Activated B cell treated with CpG ODN at 0.5 μM for 24 hours (primary cell): Measurements from ENCODE around the gene ALK. TPM values are rescaled to one million over a fixed set of nuclear protein-coding genes. Genes with fewer than 3 reads are reported as not detected.

ENCODE experiments used
- ATAC-seq: fragments of 200-7000 bp; cut with Tn5 transposase; one replicate; pipeline ENCODE4 v1.10.0; 2021; ENCODE audit warnings: low read depth, mild to moderate bottlenecking, moderate library complexity
- CTCF ChIA-PET: fragments of 350-600 bp; sonication (Branson Sonifier 250); formaldehyde crosslinking; loops from one replicate; lab custom pipeline; 2021; ENCODE audit warnings: antibody characterized with exemption; lab: Charles Lee
- POLR2A ChIA-PET: fragments of 350-600 bp; sonication (Branson Sonifier 250); formaldehyde crosslinking; loops from one replicate; lab custom pipeline; 2021; ENCODE audit warnings: antibody characterized with exemption; lab: Charles Lee
- DNase-seq: peaks from one replicate; pipeline ENCODE4 v3.0.0; 2022
- H3K27ac Mint-ChIP-seq: one replicate; pipeline ENCODE4 v1.8.0; 2020; ENCODE audit warnings: mixed read lengths
- H3K27me3 Mint-ChIP-seq: one replicate; pipeline ENCODE4 v1.8.0; 2021; ENCODE audit warnings: mixed read lengths
- H3K36me3 Mint-ChIP-seq: one replicate; pipeline ENCODE4 v1.8.0; 2021; ENCODE audit warnings: low read depth, mixed read lengths
- H3K4me1 Mint-ChIP-seq: one replicate; pipeline ENCODE4 v1.8.0; 2021; ENCODE audit warnings: mixed read lengths
- H3K4me3 Mint-ChIP-seq: one replicate; pipeline ENCODE4 v1.8.0; 2020; ENCODE audit warnings: mild to moderate bottlenecking, mixed read lengths
- H3K9me3 Mint-ChIP-seq: one replicate; pipeline ENCODE4 v1.8.0; 2020; ENCODE audit warnings: mixed read lengths
- intact Hi-C: fragments of 100-400 bp; cut with micrococcal nuclease; formaldehyde crosslinking; loops from one replicate; pipeline ENCODE4 v1.15.1; 2024
- total RNA-seq: library from RNA; stranded (reverse); gene quantifications from 2 replicates; pipeline ENCODE4 v1.2.3, GENCODE V29; 2022
- TF ChIP-seq, protein P1 (sequence below): fragments of 200-600 bp; IDR thresholded peaks from one replicate; pipeline ENCODE4 v1.8.0; 2022; ENCODE audit warnings: antibody characterized with exemption, mild to moderate bottlenecking

The ALK gene
- total RNA-seq, 1 donor from 2014 or later = not detected

DNA sequence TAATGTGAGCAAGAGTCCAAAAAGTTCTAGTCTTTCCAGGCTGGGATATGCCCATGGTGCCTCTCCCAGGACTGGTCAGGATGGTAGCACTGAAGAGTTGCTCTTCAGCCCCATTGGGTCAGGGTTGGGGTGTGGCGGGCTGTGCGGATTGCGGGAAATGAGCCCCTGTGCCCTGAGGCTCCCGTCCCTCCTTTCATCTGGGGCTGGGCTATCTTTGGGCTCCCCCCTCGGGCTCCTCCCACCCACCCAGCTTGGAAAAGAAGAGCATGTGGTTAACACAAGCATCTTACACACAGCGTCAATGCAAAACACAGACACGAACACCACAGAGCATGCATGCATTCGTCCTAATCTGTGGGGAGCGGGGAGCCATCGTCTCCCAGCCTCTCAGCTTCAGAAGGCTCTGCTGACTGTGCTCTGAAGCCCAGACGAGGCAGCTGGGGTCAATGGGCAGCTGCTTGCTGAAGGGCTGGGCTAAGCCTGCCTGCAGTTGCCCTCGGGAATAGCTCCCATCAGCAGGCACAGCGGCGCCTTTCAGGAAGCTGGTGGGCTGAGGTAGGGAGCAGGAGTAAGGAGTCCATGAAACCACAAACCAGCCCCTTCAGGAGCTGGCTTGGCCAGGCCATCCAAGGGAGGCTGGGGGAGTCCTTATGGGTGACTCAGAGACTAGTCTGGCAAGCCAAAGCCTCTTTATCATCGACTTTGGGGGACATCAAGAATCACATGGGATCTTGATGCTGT lies 693.3 kb downstream of the ALK start:
- H3K4me3 Mint-ChIP-seq = no peak overlapping the region
- H3K9me3 Mint-ChIP-seq = no peaks in the 10 kb centered on the region
- DNase-seq (no peak), ATAC-seq (no peak)
- POLR2A ChIA-PET = no interaction called here
- no peak overlapping the region for H3K27ac Mint-ChIP-seq
- intact Hi-C loops = no loop called here
- peaks cover 8% of the 10 kb centered on the region for H3K27me3 Mint-ChIP-seq
- TF ChIP-seq, protein P1, sequence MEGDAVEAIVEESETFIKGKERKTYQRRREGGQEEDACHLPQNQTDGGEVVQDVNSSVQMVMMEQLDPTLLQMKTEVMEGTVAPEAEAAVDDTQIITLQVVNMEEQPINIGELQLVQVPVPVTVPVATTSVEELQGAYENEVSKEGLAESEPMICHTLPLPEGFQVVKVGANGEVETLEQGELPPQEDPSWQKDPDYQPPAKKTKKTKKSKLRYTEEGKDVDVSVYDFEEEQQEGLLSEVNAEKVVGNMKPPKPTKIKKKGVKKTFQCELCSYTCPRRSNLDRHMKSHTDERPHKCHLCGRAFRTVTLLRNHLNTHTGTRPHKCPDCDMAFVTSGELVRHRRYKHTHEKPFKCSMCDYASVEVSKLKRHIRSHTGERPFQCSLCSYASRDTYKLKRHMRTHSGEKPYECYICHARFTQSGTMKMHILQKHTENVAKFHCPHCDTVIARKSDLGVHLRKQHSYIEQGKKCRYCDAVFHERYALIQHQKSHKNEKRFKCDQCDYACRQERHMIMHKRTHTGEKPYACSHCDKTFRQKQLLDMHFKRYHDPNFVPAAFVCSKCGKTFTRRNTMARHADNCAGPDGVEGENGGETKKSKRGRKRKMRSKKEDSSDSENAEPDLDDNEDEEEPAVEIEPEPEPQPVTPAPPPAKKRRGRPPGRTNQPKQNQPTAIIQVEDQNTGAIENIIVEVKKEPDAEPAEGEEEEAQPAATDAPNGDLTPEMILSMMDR = no peak
- H3K36me3 Mint-ChIP-seq = no peaks in the 10 kb centered on the region
- CTCF ChIA-PET = no interaction called here
- no peaks in the 10 kb centered on the region for H3K4me1 Mint-ChIP-seq

DNA sequence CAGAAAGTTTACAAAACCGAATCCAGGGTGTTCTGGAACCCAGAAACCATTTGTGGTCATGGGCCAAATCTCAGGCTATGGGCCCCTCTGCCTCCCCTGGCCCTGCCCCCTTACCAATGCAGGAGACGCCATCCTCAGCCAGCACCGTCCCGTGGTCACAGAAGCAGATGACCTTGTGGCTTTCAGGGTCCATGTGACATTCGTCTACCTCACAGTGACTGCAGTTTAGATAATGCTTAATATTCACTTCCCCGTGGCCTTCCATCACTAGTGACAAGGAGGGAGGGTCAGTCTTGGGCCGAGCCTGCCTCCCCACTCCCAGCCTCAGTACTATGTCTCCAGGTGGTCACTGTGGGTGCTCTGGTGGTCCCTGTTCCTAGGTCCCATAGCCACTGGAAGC lies 694.6 kb downstream of the ALK start:
- ChIA-PET POLR2A (no interaction called here), CTCF (no interaction called here)
- Mint-ChIP-seq H3K9me3 (no peaks in the 10 kb centered on the region), H3K4me1 (no peaks in the 10 kb centered on the region), H3K36me3 (no peaks in the 10 kb centered on the region), H3K4me3 (no peak overlapping the region), H3K27me3 (peaks cover 8% of the 10 kb centered on the region), H3K27ac (no peak overlapping the region)
- intact Hi-C loops = no loop called here
- TF ChIP-seq, protein P1 = no peak
- ATAC-seq (no peak), DNase-seq (no peak)

DNA sequence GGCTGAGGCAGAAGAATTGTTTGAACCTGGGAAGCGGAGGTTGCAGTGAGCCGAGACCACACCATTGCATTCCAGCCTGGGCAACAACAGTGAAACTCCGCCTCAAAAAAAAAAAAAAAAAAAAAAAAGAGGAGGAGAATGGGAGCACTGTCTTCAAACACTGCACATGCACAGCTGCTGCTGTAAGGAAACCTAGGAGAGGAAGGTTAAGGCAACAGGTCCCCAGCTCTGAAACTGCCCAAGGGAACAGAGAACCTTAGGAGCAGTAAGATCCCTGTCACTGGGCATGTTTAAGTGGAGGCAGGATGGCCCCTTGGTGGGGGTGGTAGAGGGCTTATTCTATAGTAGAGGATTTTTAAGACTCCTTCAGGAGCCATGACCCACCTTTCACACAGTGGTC lies 695.0 kb downstream of the ALK start:
- H3K36me3 Mint-ChIP-seq = no peaks in the 10 kb centered on the region
- H3K4me3 Mint-ChIP-seq = no peak overlapping the region
- ChIA-PET POLR2A (no interaction called here), CTCF (no interaction called here)
- TF ChIP-seq, protein P1 = no peak
- no peaks in the 10 kb centered on the region for H3K9me3 Mint-ChIP-seq
- H3K27ac Mint-ChIP-seq = no peak overlapping the region
- H3K4me1 Mint-ChIP-seq = no peaks in the 10 kb centered on the region
- H3K27me3 Mint-ChIP-seq = peaks cover 8% of the 10 kb centered on the region
- intact Hi-C loops = no loop called here
- no peak for DNase-seq
- no peak for ATAC-seq

DNA sequence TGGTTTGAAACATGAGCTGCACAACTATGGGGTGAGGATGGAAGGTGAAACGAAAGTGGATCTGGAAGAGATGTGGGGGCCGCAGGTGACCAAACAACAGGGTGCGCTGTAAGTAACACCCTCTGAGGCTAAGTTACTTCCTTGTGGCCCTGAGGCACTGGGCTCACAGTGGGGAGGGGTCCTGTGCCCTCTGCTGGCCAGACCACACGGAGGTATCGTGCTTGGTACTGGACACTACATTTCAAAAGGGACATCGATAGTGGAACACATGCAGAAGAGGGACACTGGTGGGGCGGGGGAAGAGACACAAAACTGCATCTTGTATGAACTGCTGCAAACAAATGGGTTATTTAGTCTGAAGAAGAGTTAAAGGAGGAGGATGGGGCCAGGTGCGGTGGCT lies 695.6 kb downstream of the ALK start:
- no peaks in the 10 kb centered on the region for H3K4me1 Mint-ChIP-seq
- ChIA-PET POLR2A (no interaction called here), CTCF (no interaction called here)
- ATAC-seq (no peak), DNase-seq (no peak)
- TF ChIP-seq, protein P1 = no peak
- H3K36me3 Mint-ChIP-seq = no peaks in the 10 kb centered on the region
- H3K27me3 Mint-ChIP-seq = peaks cover 8% of the 10 kb centered on the region
- H3K4me3 Mint-ChIP-seq = no peak overlapping the region
- intact Hi-C loops = no loop called here
- no peaks in the 10 kb centered on the region for H3K9me3 Mint-ChIP-seq
- no peak overlapping the region for H3K27ac Mint-ChIP-seq

DNA sequence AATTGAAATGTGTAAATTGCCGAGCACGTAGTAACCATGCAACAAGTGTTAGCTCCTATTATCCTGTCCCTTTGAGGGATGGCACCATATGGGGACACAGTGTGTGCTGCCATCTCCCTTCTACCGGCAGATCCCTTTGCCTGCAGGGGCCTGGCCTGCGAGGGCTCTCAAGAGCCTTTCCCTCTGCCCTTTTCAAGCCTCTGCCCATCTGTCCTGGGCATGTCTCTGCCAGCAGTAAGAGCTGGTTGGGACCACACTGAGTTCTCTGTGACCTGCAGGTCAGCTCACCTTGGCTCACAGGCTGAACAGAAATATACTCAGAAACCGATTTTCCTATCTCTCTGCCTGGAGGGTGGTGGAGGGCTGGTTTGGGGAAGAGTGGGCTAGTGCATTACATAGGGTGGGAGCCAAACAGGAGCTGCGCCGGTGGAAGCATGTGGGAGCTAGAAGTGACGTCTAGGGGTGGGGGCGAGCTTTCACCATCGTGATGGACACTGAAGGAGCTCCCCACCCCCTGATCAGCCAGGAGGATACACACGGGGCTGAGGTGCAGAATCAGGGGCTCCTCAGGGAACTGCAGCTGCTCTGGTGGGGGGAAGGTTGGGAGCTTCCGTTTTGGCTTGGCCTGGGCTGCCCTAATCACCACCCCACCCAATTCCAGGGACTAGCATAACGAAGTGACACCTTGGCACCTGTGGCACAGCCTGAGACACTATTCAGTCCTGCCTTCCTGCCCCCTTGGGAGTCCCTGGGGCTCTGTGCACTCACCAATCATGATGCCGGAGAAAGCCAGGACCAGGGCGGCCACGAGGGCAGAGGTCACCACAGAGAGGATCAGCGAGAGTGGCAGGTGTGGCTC lies 696.5 kb downstream of the ALK start:
- TF ChIP-seq, protein P1 = no peak
- DNase-seq (no peak), ATAC-seq (no peak)
- Mint-ChIP-seq H3K27me3 (peaks cover 2% of the 10 kb centered on the region), H3K4me1 (no peaks in the 10 kb centered on the region), H3K36me3 (no peaks in the 10 kb centered on the region), H3K27ac (no peak overlapping the region), H3K9me3 (no peaks in the 10 kb centered on the region), H3K4me3 (no peak overlapping the region)
- CTCF ChIA-PET = no interaction called here
- POLR2A ChIA-PET = no interaction called here
- intact Hi-C loops = no loop called here
